Endometrium (tissue), 2 donors: ENCODE measurements around the gene ACTR3C.
A peak's percentile ranks its signal among the peaks of the same experiment; 100 is the strongest.
"Not testable (repeated sequence)": the region's sequence is repeated elsewhere in the genome, so short reads cannot be mapped to it uniquely, and the experiment has no call there.

Source experiments
- FAIRE-seq: peaks from 2 replicates; lab custom pipeline; 2012; peaks lifted over from hg19 to GRCh38; lab: Jason Lieb, UNC
- donor health status: control.
- donor health status: control.

The ACTR3C gene

DNA sequence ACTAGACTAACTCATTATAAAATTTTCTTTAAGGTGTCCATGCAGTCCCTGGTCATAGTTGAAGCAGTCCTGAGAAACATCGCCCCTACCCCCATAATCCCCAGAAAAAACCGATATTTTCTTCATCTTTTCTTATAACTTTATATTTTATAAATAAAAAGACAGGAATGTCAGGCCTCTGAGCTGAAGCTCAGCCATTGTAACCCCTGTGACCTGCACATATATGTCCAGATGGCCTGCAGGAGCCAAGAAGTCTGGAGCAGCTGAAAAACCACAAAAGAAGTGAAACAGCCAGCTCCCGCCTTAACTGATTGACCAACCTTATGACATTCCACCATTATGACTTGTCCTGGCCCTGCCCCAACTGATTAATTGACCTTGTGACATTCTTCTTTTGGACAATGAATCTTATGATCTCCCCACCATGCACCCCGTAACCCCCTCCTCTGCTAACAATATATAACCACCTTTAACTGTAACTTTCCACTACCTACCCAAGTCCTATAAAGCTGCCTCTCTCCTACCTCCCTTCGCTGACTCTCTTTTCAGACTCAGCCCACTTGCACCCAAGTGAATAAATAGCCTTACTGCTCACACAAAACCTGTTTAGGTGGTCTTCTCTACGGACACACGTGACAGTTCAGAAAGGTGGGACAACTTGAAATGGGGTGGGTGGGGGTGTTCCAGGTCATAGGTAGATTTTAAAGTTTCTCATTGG, 10.5 kb downstream of the ACTR3C start:
- not testable (repeated sequence) for FAIRE-seq

DNA sequence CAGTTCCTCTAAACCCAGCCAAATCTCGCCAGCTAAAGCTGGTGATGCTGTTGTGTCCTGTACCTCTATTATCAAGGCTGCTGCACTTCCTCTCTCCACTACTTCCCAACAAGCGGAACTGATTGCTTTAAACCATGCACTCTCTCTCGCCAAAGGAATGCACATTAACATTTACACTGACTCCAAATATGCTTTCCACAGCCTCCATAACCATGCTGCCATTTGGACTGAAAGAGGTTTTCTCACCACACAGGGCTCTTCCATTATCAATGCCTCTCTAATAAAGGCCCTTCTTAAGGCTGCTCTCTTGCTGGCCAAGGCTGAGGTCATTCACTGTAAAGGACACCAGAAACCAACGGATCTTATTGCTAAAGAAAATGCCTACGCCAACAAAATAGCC, 11.6 kb downstream of the ACTR3C start:
- no peak for FAIRE-seq

DNA sequence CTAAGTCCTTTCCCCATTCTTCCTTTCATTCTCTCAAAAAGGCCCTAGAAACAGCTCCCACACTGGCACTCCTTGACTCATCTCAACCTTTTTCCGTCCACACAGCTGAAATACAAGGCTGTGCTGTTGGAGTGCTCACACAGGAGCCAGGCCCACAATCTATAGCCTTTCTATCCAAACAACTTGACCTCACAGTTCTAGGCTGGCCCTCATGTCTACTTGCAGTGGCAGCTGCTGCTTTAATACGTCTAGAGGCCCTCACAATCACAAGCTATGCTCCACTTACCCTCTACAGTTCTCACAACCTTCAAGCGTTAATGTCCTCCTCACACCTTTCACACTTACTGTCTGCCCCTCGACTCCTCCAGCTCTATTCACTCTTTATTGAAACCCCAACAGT, 12.2 kb downstream of the ACTR3C start:
- FAIRE-seq: no peak

DNA sequence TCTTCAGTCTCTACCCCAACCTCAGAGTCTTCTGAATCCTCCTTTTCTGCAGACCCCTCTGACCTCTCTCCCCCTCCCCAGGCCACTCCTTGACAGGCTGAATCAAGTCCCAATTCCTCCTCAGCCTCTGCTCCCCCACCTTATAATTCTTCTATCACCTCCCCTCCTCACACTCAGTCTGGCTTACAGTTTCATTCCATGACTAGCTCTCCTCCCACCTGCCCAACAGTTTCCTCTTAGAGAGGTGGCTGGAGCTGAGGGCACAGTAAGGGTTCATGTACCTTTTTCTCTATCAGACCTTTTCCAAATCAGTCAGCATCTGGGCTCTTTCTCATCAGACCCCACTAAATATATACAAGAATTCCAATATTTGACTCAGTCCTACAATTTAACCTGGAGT, 14.8 kb downstream of the ACTR3C start:
- FAIRE-seq: no peak

DNA sequence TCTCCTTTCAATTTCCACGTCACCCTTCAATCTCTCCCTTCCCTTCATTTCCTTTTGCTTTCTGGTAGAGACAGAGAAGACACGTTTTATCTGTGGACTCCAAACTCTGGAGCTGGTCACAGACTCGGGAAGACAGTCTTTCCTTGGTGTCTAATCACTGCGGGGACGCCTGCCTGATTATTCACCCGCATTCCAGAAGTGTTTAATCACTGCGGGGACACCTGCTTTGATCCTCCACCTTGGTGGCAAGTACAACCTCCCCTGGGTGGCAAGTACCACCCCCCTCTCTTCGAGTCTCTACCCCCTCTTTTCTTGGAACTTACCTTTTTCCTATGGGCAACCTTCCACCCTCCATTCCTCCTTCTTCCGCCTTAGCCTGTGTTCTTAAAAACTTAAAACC, 15.4 kb downstream of the ACTR3C start:
- FAIRE-seq: no peak

DNA sequence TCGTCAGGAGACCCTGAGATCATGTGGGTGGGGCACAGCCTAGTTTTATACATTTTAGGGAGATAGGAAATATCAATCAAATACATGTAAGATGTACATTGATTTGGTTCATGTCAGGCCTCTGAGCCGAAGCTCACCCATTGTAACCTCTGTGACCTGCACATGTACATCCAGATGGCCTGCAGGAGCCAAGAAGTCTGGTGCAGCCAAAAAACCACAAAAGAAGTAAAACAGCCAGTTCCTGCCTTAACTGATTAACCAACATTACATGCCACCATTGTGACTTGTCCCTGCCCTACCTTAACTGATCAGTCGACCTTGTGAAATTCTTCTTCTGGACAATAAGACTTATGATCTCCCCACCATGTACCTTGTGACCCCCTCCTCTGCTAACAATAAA, 16.2 kb downstream of the ACTR3C start:
- no peak for FAIRE-seq

DNA sequence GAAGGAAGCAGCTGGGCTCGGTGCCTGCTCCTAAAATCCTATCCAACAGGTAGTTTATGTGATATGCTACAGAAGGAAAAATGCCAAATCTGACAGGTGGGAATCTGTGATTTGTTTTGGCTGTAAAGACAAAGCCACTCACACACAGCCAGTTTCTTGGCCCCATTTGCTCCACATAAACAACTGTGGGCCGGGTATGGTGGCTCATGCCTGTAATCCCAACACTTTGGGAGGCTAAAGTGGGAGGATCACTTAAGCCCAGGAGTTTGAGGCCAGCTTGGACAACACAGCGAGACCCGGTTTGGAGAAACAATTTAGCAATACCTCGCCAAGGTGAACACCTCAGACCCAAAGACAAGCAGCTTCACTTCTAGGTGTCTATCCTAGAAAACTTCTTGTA, 17.0 kb downstream of the ACTR3C start:
- FAIRE-seq: not testable (repeated sequence)

DNA sequence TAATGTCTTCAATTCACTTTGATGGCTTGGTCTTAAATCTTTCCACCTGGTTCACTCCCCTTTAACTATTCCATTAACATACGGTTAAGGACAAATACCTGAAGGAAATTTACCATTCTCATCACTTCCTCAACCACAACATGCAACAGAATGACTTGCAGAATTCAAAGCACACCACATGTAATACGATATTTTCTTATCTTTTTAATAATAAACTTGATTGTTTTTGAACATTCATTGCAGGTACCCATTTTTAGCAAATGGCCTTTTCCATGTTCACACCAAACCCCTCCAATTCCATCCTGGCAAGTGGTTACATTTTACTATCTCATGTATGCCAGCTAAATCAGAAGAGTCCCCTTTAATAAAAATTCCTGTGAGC, 17.5 kb downstream of the ACTR3C start:
- FAIRE-seq: not testable (repeated sequence)

DNA sequence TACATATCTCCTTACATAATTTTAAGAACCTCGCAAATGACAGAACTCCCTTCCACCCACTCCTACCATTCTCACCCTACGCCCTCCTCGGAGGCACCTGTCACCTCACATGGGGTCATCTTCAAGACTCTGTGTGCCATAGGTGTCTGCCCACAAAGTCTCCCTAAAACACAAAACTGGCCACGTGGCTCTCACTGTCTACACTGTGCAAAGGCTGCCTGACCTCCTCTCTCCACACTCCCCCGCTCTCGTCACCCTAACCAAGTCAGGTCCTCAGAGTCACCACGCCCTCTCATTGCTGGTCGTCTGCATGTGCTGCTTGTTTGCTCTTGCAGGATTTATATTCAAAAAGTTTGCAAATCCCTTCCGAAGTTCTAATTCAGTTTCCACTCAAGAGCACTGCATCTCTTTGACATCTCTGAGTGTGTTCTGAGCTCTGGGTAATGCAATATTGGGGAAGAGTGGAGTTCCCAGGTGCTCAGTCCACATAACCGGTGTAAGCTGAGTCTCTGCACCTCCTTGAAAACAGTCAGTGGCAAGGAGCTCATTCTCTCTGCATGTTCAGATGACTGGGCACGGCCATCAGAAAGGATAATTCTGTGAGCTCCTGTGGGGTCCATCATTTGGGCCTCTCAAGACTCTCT, 18.0 kb downstream of the ACTR3C start:
- FAIRE-seq: not testable (repeated sequence)

DNA sequence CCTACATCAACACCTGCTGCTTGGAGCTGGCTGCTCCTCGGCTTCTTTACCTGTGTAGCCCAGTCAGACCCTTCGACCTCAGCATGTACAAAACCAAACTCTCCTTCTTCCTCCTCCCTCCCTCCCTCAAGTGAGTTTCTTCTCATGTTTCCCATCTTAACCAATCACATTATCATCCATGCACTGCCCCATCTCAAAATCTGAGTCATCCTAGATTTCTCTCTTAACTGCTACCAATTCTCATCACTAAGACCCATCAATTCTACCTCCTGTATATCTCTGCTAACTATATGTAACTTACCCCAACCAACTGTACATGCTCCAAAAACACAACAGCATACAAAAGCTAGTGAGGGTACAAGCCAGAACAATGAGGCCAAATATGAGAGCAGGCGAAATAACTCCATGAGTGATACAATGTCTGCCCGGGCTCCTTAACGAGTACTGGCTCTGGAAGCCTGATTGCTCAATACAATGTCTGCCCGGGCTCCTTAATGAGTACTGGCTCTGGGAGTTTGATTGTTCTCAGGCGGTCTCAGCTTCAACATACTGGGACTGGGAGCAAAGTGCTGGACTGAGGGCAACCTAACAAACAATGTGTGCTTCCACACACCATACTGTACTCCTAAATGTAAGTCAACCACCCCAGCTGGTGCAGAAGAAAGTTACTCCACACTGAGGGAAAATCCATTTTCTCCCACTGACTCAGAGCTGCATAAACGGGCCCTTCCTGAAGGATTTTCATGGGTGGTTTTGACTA, 18.7 kb downstream of the ACTR3C start:
- not testable (repeated sequence) for FAIRE-seq

DNA sequence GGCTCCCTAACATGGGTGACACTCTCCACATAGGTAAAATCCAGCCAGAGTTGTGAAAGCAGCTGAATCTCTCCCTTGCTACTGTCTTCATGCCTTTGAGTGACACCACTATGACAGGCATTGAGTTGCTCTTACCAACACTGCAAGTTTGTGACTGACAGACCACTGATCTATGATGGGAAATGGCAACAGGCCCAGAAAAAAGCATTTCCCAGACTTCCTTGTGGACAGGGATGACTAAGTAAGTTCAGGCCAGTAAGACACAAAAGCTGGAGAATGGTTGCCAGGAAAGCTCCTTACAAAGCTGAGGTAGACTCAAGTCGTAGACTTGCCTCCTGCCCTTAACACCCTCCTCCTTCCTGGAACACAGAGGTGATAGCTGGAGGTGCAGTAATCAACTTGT, 20.4 kb downstream of the ACTR3C start:
- not testable (repeated sequence) for FAIRE-seq

DNA sequence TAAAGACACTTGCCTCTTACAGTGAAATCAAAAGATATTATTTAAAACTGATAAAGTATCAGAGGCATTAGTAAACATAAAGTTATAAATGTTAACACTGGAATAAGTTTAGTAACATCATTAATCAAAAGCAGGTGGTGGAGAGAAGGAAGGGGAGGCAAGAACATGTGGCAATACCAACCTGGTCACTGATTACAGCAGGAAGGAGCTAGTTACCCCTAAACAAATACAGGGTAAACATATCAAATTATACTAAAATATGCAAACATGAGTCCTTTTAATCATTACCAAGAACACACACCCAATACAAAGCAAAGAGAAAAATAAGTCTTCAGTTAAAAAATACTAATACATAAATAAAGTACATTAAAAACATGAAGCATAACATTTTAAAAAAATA, 25.4 kb downstream of the ACTR3C start:
- not testable (repeated sequence) for FAIRE-seq

DNA sequence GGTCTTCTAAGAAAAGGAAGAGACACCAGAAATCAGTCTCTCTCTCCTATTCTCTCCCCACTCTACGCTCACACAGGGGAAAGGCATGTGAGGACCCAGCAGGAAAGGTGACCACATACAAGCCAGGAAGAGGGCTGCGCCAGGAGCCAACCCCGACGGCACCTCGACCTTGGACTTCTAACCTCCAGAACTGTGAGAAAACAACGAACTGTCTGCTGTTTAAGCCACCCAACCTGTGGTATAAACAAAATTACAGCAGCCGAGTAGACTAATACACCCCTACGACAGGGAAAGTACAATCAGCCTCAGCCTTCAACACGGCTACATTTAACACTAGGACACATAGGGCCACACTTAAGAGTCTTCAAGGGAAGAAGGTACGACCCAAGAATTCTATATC, 26.5 kb downstream of the ACTR3C start:
- not testable (repeated sequence) for FAIRE-seq

DNA sequence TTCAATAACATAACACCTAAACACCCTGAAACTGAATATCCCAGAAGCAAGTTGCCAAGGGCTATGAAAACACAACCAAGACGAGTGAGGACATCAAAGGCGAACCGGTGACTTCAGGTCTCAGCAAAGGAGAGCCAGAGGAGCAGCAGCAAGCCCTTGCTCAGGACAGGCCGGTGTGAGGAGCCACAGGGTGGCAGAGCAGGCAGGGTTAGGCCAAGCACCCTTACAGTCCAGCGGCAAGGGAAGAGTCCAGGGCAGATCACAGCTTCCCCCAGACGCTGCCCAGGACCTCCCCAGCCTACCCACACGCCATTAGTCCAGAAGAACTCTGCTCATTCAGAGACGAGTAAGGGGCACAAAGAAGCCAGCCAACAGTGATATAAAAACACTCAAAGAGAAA, 27.7 kb downstream of the ACTR3C start:
- not testable (repeated sequence) for FAIRE-seq

DNA sequence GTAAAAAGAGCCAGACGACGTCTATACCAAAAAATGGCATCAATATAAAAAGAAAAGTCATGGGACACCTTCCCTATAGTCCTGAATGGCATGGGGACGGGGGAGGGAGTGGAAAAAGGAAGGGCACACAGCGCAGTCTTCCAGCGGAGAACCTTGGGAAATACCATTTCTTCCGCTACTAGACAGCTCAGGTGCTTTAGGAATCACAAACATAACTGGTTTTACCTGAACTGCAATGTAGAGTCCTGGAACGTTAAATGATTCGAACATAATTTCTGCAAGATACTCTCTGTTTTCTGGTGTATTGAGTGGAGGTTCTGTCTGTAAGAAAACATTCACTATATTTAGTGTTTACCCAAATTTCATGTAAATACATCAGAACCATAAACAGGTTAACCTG, 28.3 kb downstream of the ACTR3C start:
- FAIRE-seq: not testable (repeated sequence)

DNA sequence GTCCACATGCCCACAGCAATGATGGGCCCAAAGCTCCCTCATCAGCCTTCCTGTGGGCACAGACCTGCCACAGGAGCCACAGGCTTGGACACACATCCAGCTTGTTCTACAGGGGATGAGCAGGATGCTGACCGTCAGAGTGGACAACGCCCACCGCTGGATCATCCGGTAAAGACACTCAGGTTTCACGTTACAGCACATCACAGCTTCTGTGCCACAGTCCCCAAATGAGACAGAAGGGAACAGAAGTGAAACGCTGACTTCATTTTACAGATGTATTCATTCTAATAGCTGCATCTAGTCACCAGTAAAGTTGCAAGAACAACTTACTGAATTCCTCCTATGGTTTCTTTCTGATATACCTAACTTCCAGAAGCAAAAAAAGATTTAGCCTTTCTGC, 33.0 kb downstream of the ACTR3C start:
- not testable (repeated sequence) for FAIRE-seq

DNA sequence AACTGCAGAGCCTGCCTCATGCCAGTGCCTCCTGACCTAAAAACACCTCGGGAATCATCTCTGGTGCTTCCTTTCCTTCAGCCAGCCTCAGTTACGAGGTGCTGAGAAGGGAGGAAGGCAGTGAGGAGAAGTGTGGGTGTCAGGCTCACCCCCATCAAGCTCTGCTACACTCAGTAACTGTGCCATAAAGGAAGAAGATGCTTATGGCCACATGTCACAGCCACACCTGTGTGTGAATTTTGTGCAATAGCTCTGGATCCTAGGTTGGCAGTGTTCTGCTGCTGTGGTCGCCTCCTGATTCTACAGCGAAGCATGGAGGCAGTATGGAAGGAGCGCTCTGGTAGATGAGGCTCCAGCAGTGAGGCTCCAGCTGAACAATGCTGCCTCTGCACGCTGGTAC, 34.5 kb downstream of the ACTR3C start:
- not testable (repeated sequence) for FAIRE-seq

DNA sequence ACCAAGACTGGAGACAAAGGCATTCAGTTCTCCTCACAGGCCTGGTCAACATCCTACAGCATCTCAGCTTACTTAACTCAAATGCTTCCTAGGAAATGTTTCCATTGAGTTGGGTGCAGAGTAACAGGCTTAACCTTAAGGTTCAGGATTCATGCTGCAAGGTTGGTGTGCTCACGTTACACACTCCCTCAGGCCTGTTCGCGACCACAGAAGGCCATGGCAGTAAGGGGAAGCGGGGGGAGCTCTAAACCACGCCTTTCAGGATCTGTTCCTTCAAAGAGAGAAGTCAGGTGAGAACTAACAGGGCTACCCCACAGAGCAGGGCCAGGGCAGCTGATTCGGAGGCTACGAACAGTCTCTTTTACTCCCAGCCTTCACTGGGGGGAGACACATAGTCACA, 35.5 kb downstream of the ACTR3C start:
- not testable (repeated sequence) for FAIRE-seq

DNA sequence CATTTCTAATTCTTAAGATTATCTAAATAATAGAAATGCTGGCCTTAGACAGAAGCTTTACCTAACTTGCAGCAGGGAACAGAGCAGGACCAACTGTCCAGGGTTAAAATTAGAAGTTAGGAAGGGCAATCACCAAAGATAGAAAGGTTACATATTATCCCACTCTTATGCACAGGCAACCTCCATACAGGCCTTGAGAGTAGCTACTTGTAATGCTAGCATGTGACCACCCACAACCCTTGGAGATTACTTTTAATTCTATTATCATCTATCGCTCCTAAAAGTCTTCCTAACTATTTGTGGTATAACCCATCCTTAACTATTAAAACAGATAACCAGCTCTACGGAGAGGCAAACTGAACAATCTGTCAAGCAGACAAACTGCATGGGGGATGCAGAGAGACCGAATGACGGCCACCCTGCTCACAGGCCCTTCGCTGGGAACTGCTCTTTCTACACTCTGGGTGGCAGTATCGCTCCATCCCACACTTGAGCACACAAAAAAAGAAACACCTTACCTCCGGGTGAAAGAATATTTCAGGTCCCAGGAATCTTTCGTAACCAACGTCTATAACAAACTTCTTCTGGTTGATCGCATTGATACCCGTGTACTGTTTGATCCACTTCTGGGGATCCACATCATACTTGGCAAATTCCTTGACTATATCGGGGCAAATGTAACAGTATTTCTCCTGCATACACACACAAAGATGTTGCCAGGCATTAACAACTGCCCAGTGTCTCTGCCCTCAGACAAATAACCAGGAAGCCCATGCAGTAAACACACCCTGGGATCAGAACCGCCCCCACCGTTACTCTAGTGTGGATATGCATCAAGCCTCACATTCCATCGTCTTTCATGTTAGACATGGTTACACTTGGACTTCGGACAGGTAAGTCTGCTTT, 37.2 kb downstream of the ACTR3C start:
- FAIRE-seq: peak; percentile 4

DNA sequence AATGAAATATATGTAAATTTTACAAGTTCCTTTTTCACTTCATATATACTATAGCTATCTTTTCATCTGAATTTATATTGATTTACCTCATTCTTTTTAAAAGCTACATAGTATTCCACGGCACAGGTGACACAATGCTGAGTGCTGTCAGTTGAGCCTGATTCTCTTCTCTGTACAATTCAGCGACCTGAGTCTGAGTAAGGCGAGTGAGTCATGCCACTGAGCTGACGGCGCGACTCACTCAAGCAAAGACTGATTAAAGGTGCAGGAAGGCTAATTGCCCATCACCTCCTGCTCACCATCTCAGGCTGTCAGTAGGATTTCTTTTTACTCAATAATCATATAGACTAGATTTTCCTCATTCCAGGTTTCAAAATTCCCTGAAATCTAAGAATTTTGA, 39.7 kb downstream of the ACTR3C start:
- not testable (repeated sequence) for FAIRE-seq

DNA sequence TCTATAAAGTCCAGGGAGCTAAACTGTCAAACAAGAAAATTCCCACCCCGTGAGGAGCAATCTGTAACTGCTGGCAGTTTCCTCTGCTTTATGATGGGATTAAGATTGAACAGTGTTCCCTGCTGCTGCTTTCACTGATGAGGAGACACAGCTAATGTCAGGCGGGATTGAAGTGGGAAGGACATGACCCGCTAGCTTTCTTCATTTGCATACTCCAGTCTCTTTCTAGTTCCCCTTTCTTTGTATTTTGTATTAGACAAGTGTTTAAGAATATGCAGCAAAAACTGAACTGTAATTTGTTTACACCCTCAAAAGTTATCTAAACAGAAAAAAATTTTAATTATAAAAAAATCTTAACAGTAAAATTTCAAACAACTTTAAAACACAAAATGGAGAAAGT, 40.2 kb downstream of the ACTR3C start:
- FAIRE-seq: not testable (repeated sequence)
